ENCODE results near the gene HAGHL. TPM values are rescaled to one million over a fixed set of nuclear protein-coding genes. Genes with fewer than 3 reads are reported as not detected.

Gene HAGHL
- total RNA-seq, 4 donors from 2014 or later: 4.5 to 6.3 (median 6.0) TPM

GRCh38 chr16:725041-725376, 1.9 kb upstream of the HAGHL start:
- intact Hi-C loops (cut with DNase I; ENCODE audit: low total_unique reads): no loop called here
- WGBS, 2 donors: 62 to 72% methylated on average over 7 of the region's 7 CpGs
- no peak for TF ChIP-seq POLR2A (IDR thresholded peaks at IDR 0.05)
- TF ChIP-seq, protein P1, sequence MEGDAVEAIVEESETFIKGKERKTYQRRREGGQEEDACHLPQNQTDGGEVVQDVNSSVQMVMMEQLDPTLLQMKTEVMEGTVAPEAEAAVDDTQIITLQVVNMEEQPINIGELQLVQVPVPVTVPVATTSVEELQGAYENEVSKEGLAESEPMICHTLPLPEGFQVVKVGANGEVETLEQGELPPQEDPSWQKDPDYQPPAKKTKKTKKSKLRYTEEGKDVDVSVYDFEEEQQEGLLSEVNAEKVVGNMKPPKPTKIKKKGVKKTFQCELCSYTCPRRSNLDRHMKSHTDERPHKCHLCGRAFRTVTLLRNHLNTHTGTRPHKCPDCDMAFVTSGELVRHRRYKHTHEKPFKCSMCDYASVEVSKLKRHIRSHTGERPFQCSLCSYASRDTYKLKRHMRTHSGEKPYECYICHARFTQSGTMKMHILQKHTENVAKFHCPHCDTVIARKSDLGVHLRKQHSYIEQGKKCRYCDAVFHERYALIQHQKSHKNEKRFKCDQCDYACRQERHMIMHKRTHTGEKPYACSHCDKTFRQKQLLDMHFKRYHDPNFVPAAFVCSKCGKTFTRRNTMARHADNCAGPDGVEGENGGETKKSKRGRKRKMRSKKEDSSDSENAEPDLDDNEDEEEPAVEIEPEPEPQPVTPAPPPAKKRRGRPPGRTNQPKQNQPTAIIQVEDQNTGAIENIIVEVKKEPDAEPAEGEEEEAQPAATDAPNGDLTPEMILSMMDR (IDR thresholded peaks at IDR 0.05): no peak
- no peak overlapping the region for H3K4me3 ChIP-seq (ENCODE audit: low read depth, poor library complexity, severe bottlenecking)
- DNase-seq (ENCODE audit: low spot score in 2 of 2): no peak

DNA sequence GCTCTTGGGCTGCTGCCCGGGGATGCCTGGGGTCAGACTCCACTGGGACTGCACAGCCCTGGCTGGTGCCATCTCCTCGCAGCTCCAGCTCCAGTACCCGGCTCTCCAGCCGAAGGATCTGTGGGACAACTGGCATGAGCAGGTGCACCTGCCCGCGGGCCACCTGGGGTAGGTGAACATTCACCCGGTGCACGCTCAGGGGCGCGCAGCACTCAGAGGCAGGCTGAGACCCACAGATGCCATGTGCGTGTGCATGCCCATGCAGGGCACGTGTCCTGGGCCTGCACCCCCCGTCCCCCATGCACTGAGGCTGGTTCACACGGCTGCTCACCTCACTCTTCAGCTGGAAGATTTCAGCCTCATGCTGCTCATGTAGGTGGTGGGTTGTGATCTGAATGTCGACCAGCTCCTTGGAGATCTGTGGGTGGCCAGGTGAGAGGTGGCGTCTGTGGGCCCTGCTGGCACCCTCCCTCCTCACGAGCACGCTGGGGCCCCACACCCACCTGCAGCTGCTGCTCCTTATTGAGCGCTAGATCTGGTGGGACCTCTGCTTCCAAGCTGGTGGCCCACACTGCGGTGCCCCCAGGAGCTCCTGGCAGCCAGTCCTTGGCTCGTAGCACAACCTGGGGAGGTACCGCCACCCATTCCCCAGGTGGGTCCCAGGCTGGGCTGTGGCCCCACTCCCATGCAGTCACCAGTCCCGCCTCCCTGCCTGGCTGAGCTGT, 1.3 kb upstream of the HAGHL start:
- no peak for DNase-seq (ENCODE audit: low spot score in 2 of 2)
- no peak overlapping the region for H3K4me3 ChIP-seq (ENCODE audit: low read depth, poor library complexity, severe bottlenecking)
- TF ChIP-seq, protein P1 (IDR thresholded peaks at IDR 0.05): no peak
- no peak for TF ChIP-seq POLR2A (IDR thresholded peaks at IDR 0.05)
- intact Hi-C loops (cut with DNase I; ENCODE audit: low total_unique reads): no loop called here
- 52 to 57% methylated on average over 13 to 14 of the region's 23 CpGs for WGBS, 2 donors

- TF ChIP-seq POLR2A (IDR thresholded peaks at IDR 0.05): no peak
- TF ChIP-seq, protein P1 (IDR thresholded peaks at IDR 0.05): no peak
- no peak for DNase-seq (ENCODE audit: low spot score in 2 of 2)
- intact Hi-C loops (cut with DNase I; ENCODE audit: low total_unique reads): no loop called here
- WGBS, 2 donors: 14% methylated on average over 2 of the region's 9 CpGs; no CpG with 5 or more reads in 1 of the 2 donors
- no peak overlapping the region for H3K4me3 ChIP-seq (ENCODE audit: low read depth, poor library complexity, severe bottlenecking)
Measured at GRCh38 chr16:726188-726437, 793 bp upstream of the HAGHL start.

DNA sequence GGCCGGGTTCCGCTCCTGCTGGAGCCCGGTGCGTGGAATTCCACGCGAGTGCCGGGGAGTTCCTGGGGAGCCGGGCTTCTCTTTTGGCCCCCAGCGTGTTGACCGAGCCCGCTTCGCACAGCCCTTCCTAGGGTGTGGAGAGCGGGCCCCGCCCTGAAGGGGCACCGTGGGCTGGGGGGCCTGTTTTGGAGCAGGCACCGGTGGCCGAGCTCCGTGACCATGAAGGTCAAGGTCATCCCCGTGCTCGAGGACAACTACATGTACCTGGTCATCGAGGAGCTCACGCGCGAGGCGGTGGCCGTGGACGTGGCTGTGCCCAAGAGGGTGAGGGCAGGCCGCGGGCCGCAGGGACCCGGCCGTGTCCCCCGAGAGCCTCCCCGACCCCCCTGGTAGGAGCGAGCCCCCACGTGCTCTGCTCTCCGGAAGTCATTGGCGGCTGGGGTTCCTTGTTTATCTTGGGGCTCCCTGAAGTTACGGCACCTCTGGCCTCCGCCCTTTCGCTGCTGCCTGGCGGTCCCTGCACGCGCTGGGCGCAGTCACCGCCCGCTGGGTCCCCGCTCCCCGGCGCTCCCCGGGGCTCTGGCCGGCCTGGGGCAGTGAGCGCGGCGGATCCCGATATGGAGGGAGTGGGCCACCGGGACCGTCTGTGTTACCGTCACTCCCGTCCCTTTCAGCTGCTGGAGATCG, 528 bp downstream of the HAGHL start:
- intact Hi-C loops (cut with DNase I; ENCODE audit: low total_unique reads): no loop called here
- DNase-seq (ENCODE audit: low spot score in 2 of 2): no peak
- TF ChIP-seq, protein P1 (IDR thresholded peaks at IDR 0.05): no peak
- TF ChIP-seq POLR2A (IDR thresholded peaks at IDR 0.05): no peak
- H3K4me3 ChIP-seq (ENCODE audit: low read depth, poor library complexity, severe bottlenecking): peak overlapping the region; percentile 18
- WGBS, 2 donors: 0 to 1% methylated on average over 26 to 39 of the region's 61 CpGs

GRCh38 chr16:728131-728889, 1.4 kb downstream of the HAGHL start:
- intact Hi-C loops (cut with DNase I; ENCODE audit: low total_unique reads): no loop called here
- no peak overlapping the region for H3K4me3 ChIP-seq (ENCODE audit: low read depth, poor library complexity, severe bottlenecking)
- 0 to 3% methylated on average over 9 to 46 of the region's 80 CpGs for WGBS, 2 donors
- TF ChIP-seq, protein P1 (IDR thresholded peaks at IDR 0.05): no peak
- no peak for TF ChIP-seq POLR2A (IDR thresholded peaks at IDR 0.05)
- DNase-seq (ENCODE audit: low spot score in 2 of 2): peak; percentile 45 to 93
